DND-41 (cell line): ENCODE data around the gene BAK1.

Experiments used
- EZH2 ChIP-seq: IDR thresholded peaks from 3 replicates; pipeline ENCODE4 v1.6.1; 2012; ENCODE audit warnings: borderline replicate concordance, low read depth, mild to moderate bottlenecking, moderate library complexity, low read length, inconsistent platforms; ENCODE audit not compliant: severe bottlenecking
- TF ChIP-seq, protein P1 (sequence below): IDR thresholded peaks from 2 replicates; pipeline ENCODE4 v1.5.1; 2012; ENCODE audit warnings: borderline replicate concordance, low read length, moderate library complexity, mild to moderate bottlenecking; ENCODE audit not compliant: poor library complexity, severe bottlenecking; ENCODE audit errors: extremely low read depth

DNA sequence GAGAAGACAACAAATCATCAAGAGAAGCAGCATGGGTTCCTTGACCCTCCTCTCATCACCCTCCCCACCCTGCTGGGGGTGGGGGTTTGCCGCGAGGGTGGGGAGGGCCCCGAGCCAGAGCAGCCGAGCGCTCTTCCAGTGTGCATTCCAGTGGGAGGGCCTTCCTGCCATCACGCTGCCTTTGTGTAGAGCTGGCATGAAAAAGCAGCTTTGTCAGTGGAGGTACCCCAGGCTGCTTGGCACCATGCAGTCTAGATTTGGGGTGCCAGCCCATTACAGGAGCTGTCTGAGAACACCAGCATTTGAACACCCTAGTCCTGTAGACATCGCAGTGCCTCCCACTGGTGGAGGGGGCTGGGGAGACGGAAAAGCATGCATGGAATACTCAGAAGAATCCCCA lies 12.2 kb downstream of the BAK1 start:
- TF ChIP-seq, protein P1, sequence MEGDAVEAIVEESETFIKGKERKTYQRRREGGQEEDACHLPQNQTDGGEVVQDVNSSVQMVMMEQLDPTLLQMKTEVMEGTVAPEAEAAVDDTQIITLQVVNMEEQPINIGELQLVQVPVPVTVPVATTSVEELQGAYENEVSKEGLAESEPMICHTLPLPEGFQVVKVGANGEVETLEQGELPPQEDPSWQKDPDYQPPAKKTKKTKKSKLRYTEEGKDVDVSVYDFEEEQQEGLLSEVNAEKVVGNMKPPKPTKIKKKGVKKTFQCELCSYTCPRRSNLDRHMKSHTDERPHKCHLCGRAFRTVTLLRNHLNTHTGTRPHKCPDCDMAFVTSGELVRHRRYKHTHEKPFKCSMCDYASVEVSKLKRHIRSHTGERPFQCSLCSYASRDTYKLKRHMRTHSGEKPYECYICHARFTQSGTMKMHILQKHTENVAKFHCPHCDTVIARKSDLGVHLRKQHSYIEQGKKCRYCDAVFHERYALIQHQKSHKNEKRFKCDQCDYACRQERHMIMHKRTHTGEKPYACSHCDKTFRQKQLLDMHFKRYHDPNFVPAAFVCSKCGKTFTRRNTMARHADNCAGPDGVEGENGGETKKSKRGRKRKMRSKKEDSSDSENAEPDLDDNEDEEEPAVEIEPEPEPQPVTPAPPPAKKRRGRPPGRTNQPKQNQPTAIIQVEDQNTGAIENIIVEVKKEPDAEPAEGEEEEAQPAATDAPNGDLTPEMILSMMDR: no peak
- TF ChIP-seq EZH2: no peak
